Aortic smooth muscle cell (primary cell): ENCODE data around the gene WASF1. TPM values are rescaled to one million over a fixed set of nuclear protein-coding genes. Genes with fewer than 3 reads are reported as not detected.

Experiments
- total RNA-seq: library from RNA; depleted of rRNA; stranded (reverse); fragments of >200 nt; gene quantifications from 2 replicates; pipeline ENCODE4 v1.2.3, GENCODE V29; 2014

Gene WASF1
- total RNA-seq = 2.5 and 5.3 TPM in 2 replicates

DNA sequence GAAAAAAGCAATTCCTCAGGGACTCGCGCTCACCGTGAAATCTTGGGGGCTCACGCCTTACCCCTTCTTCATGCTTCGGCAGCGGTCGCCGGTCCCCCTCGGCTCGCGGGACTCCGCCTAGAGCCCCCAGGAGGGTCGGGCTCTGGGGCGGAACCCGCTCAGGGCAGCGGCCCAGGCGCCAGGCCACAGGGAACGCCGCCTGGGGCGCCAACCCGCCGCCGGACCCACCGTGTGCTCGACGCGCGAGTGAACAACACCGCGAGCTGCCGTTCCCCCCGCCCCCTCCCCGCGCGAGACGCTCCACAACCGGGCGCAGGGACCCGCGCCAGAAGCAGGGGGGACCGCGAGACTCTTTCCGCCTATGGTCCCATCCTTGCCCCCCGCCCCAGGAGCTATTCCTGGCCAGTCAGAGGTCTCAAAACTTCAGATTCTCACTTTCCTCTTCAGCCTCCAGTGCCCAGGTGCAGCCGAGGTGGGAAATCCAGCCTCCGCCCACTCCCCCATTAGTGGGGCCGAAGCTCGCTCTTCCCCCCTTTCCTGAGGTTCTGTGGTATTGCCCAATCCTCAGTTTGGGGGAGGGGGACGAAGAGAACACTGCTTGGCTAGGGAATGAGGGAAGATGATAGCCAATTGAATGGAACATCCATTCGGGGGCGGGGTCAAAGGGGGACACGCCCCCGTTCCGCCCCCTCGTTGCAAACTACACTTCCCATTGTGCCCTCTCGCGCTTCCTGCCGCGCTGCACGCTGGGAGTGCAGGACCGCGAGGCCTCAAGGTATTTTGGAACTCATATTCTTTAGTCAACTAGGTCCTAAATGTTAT, at the start of gene WASF1:
Gene WASF1 (minus strand): TSS at position 265 of the 822 bp plus-strand sequence. CDS start 52,069 bp downstream, outside the sequence.

DNA sequence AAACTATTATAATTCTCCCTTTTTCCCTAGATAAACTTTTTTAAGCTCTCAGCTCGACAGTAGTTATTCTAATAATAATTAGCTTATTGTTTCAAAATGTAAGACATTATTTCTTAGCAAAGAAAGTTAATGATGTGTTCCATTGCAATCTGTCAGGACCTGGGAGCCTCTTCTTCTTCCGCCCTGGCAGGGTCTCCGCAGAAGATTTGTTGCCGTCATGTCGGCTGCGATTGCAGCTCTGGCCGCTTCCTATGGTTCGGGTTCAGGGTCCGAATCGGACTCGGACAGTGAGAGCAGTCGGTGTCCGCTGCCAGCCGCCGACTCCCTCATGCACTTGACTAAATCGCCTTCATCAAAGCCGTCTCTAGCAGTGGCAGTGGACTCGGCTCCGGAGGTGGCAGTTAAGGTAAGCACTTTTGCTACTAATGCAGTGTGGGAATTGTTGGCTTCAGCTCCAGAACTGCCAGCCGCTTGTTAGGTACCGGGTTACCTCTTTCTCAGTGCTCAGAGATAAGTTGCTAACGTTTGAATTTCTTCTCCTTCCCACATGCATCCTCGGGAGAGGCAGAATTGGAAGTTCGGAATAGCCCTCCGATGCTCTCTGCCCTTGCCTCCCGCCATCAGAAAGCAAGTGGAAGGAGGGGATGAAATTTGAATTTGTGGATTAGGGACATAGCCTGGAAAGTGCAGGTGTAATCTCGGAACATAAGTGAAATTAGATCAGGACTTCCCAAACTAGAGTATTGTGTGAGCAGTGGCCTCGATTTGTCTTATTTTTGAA, 948 bp upstream of the WASF1 start, which contains the start of gene CDC40:
Gene CDC40 (plus strand): TSS at position 200 of the 781 bp plus-strand sequence. CDS start 18 bp downstream, at position 218.

Other genes with a start within 250 kb of the WASF1 start
- not detected in 2 replicates for gene GPR6, start 201.4 kb downstream of the WASF1 start, total RNA-seq
- 16.9 and 19.5 TPM in 2 replicates for gene CDC40, start 757 bp upstream of the WASF1 start, total RNA-seq
- gene METTL24, start 178.7 kb upstream of the WASF1 start, total RNA-seq = 2.1 and 2.2 TPM in 2 replicates
- 5.5 and 6.0 TPM in 2 replicates for gene DDO, start 235.9 kb upstream of the WASF1 start, total RNA-seq